DOHH2 (cell line): ENCODE measurements around the gene ANXA10.

Source experiments
- EZH2phosphoT487 ChIP-seq: fragments of 200-600 bp; sonication (generic); IDR thresholded peaks from 2 replicates; pipeline ENCODE4 v1.6.1; 2017; ENCODE audit warnings: borderline replicate concordance, mild to moderate bottlenecking, antibody characterized with exemption, low read length, moderate library complexity, mixed read lengths
- TF ChIP-seq, protein P1 (sequence below): fragments of 200-600 bp; sonication (generic); IDR thresholded peaks from one replicate; pipeline ENCODE4 v1.5.1; 2014; ENCODE audit warnings: antibody characterized with exemption, mild to moderate bottlenecking, low read depth, low read length; ENCODE audit not compliant: poor library complexity, severe bottlenecking

DNA sequence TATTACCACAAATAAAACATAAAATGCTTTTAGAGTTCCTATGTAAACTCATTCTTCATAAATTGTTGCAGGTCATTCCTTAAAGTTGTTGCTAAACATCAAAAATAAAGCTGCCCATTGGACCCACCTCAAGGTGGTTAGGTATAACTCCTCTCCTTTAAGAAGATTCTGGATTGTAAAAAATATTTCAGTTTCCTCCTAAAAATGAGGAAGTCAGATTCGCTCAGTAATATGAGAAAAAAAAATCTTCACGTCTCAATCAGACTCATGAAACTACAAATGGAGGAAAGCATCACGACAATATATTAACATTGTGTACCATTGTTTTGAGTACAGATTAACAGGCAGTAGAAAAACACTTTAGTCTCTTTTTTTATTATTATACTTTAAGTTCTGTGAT is 120.3 kb downstream of the ANXA10 start:
- TF ChIP-seq, protein P1, sequence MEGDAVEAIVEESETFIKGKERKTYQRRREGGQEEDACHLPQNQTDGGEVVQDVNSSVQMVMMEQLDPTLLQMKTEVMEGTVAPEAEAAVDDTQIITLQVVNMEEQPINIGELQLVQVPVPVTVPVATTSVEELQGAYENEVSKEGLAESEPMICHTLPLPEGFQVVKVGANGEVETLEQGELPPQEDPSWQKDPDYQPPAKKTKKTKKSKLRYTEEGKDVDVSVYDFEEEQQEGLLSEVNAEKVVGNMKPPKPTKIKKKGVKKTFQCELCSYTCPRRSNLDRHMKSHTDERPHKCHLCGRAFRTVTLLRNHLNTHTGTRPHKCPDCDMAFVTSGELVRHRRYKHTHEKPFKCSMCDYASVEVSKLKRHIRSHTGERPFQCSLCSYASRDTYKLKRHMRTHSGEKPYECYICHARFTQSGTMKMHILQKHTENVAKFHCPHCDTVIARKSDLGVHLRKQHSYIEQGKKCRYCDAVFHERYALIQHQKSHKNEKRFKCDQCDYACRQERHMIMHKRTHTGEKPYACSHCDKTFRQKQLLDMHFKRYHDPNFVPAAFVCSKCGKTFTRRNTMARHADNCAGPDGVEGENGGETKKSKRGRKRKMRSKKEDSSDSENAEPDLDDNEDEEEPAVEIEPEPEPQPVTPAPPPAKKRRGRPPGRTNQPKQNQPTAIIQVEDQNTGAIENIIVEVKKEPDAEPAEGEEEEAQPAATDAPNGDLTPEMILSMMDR, result no peak
- TF ChIP-seq EZH2phosphoT487, result no peak
